ENCODE data around the gene PLEKHG3.

The PLEKHG3 gene

DNA sequence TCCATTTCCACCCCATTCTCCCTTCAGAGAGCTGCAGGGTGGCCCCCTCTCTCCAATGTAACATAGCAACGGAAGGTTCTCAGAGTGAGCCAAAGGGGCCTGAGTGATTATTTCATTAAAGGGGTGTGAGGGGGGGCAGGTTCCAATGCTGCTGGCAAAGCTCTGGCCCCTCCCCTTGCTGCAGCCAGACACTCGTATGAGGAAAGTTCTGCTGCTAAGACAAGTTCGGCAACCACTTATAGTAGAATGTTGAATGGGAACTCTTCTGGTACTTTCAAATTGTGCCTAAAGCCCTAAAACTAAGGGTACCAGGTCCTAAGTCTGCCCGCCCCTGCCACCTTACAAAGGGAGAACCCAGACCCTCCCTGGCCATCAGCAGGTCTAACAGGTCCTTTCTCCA lies 49.8 kb downstream of the PLEKHG3 start:
- Histone ChIP-seq H3K4me2 (ENCODE audit: low read length) (no peak overlapping the region), H3K9me3 (ENCODE audit: control insufficient read depth, low read length) (no peaks in the 10 kb centered on the region), H3K4me3 (ENCODE audit: low read depth, low read length) (no peak overlapping the region), H3K4me1 (peaks cover 24% of the 10 kb centered on the region), H3K79me2 (no peaks in the 10 kb centered on the region), H3K36me3 (ENCODE audit: control insufficient read depth, insufficient read depth, low read length) (no peaks in the 10 kb centered on the region), H3K27ac (no peak overlapping the region), H3K27me3 (ENCODE audit: control insufficient read depth, insufficient read depth, low read length) (no peaks in the 10 kb centered on the region), H2AFZ (no peak overlapping the region), H3K9ac (no peak overlapping the region)
- TF ChIP-seq, protein P1, sequence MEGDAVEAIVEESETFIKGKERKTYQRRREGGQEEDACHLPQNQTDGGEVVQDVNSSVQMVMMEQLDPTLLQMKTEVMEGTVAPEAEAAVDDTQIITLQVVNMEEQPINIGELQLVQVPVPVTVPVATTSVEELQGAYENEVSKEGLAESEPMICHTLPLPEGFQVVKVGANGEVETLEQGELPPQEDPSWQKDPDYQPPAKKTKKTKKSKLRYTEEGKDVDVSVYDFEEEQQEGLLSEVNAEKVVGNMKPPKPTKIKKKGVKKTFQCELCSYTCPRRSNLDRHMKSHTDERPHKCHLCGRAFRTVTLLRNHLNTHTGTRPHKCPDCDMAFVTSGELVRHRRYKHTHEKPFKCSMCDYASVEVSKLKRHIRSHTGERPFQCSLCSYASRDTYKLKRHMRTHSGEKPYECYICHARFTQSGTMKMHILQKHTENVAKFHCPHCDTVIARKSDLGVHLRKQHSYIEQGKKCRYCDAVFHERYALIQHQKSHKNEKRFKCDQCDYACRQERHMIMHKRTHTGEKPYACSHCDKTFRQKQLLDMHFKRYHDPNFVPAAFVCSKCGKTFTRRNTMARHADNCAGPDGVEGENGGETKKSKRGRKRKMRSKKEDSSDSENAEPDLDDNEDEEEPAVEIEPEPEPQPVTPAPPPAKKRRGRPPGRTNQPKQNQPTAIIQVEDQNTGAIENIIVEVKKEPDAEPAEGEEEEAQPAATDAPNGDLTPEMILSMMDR (IDR thresholded peaks at IDR 0.05), result no peak

DNA sequence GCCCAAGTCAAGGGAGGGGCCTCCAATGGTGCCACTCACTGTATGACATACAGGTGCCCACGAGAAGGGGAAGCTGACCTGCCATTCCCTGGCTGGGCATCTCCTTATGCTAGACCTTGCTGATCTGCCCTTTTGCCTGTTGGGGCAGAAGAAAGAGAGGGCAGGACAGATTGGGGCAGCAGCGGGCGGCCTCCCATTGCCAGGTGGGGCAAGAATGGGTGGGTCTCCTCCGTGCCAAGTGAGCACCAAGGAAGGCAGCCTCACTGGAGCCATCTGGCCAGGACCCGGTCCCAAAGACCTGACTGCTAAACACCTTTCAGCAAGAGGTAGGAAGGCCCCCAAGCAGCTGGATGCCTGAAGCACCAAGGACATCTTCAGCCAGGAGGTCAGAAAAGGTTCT lies 50.5 kb downstream of the PLEKHG3 start:
- no peak overlapping the region for H3K4me3 ChIP-seq (ENCODE audit: low read depth, low read length)
- TF ChIP-seq, protein P1 (IDR thresholded peaks at IDR 0.05), result no peak
- H3K9ac ChIP-seq, result no peak overlapping the region
- no peaks in the 10 kb centered on the region for H3K9me3 ChIP-seq (ENCODE audit: control insufficient read depth, low read length)
- no peaks in the 10 kb centered on the region for H3K79me2 ChIP-seq
- H3K4me1 ChIP-seq, result peaks cover 24% of the 10 kb centered on the region
- no peaks in the 10 kb centered on the region for H3K27me3 ChIP-seq (ENCODE audit: control insufficient read depth, insufficient read depth, low read length)
- no peak overlapping the region for H3K27ac ChIP-seq
- H3K36me3 ChIP-seq (ENCODE audit: control insufficient read depth, insufficient read depth, low read length), result no peaks in the 10 kb centered on the region
- no peak overlapping the region for H2AFZ ChIP-seq
- no peak overlapping the region for H3K4me2 ChIP-seq (ENCODE audit: low read length)

DNA sequence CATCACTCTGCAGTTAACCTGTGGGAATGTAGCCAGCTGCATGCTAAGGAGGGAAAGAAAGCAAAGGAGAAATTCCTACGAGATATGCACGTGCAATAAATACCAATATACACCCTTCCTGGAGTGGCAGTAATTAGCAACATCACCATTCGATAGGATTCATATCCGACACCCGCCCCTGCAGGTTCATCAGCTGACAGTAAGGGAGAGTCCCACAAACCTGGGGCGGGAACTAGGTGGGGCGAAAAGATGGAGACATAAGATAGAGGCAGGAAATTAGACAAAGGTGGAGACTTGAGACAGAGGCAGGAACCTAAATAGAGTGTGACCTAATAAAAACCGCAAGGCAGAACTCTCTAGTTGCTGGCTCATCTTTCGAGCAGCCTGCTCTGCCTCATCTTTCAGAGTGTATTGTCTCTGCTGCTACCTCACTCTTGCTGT lies 51.6 kb downstream of the PLEKHG3 start:
- Histone ChIP-seq H3K4me1 (peaks cover 28% of the 10 kb centered on the region), H3K9ac (no peak overlapping the region), H3K27me3 (ENCODE audit: control insufficient read depth, insufficient read depth, low read length) (no peaks in the 10 kb centered on the region), H2AFZ (no peak overlapping the region), H3K9me3 (ENCODE audit: control insufficient read depth, low read length) (no peaks in the 10 kb centered on the region), H3K27ac (no peak overlapping the region), H3K79me2 (no peaks in the 10 kb centered on the region), H3K36me3 (ENCODE audit: control insufficient read depth, insufficient read depth, low read length) (no peaks in the 10 kb centered on the region), H3K4me3 (ENCODE audit: low read depth, low read length) (no peak overlapping the region), H3K4me2 (ENCODE audit: low read length) (peak overlapping the region; percentile 49)
- TF ChIP-seq, protein P1 (IDR thresholded peaks at IDR 0.05), result no peak

DNA sequence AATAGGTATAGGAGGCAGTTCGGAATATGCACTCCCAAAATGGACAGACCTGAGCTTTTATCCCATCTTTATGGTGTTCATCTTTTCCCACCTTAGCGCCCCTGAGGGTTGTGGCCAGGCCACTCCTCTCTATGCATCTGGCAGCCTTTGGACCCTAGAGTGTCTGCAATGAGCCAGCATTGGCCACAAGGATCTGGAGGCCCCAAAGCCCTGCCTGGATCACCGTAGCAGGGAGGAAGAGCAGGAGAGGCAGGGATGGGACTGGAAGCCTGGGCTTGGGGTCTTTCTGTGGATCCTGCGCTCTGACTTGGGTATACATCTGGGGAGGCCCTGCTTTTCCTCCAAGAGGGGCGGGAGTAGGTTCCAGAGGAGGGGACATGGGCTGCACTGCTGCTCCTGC lies 52.5 kb downstream of the PLEKHG3 start:
- TF ChIP-seq, protein P1 (IDR thresholded peaks at IDR 0.05), result no peak
- no peak overlapping the region for H3K4me3 ChIP-seq (ENCODE audit: low read depth, low read length)
- H3K4me1 ChIP-seq, result peaks cover 37% of the 10 kb centered on the region
- no peaks in the 10 kb centered on the region for H3K9me3 ChIP-seq (ENCODE audit: control insufficient read depth, low read length)
- H3K9ac ChIP-seq, result no peak overlapping the region
- no peaks in the 10 kb centered on the region for H3K79me2 ChIP-seq
- no peaks in the 10 kb centered on the region for H3K27me3 ChIP-seq (ENCODE audit: control insufficient read depth, insufficient read depth, low read length)
- no peak overlapping the region for H2AFZ ChIP-seq
- H3K4me2 ChIP-seq (ENCODE audit: low read length), result no peak overlapping the region
- no peaks in the 10 kb centered on the region for H3K36me3 ChIP-seq (ENCODE audit: control insufficient read depth, insufficient read depth, low read length)
- H3K27ac ChIP-seq, result no peak overlapping the region

DNA sequence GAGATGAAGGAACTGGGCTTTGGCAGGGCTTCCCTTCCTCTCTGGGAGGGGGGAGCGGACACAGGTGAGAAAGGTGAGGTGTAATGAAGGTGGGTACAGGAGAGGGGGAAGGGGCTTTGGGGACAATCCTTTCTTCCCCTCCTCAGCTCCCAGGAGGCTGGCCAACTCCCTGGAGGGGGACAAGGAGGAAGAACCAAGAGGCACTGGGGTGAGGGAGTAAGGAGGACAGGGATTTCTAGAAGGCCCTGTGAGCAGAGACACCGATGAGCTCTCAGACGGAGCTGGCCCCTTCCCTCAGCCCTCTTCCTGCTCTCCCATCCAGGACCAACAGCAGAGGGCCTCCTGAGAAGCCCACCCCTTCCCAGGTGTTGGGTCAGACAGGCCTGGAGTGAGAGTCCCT lies 53.4 kb downstream of the PLEKHG3 start:
- Histone ChIP-seq H3K4me2 (ENCODE audit: low read length) (no peak overlapping the region), H3K27ac (no peak overlapping the region), H3K4me3 (ENCODE audit: low read depth, low read length) (no peak overlapping the region), H3K9me3 (ENCODE audit: control insufficient read depth, low read length) (no peaks in the 10 kb centered on the region), H3K4me1 (peaks cover 46% of the 10 kb centered on the region), H3K36me3 (ENCODE audit: control insufficient read depth, insufficient read depth, low read length) (no peaks in the 10 kb centered on the region), H3K9ac (no peak overlapping the region), H3K79me2 (no peaks in the 10 kb centered on the region), H3K27me3 (ENCODE audit: control insufficient read depth, insufficient read depth, low read length) (no peaks in the 10 kb centered on the region), H2AFZ (no peak overlapping the region)
- TF ChIP-seq, protein P1 (IDR thresholded peaks at IDR 0.05), result no peak

Data from parathyroid adenoma (tissue), 2 donors.